HepG2 (cell line): ENCODE data around the gene IFT122. TPM values are rescaled to one million over a fixed set of nuclear protein-coding genes. Genes with fewer than 3 reads are reported as not detected.

Source experiments
- CSRNP2 ChIP-seq: sonication (generic); formaldehyde crosslinking; conservative IDR thresholded peaks from 2 replicates; pipeline ENCODE4 v1.8.0; 2022; ENCODE audit warnings: low read depth, missing genetic modification reagents
- ELF3 ChIP-seq: IDR thresholded peaks from 2 replicates; pipeline ENCODE4 v1.6.1; 2016; ENCODE audit warnings: missing genetic modification reagents, missing compliant biosample characterization
- ETV5 ChIP-seq: IDR thresholded peaks from 2 replicates; pipeline ENCODE4 v1.6.1; 2018; ENCODE audit warnings: missing biosample characterization, missing genetic modification reagents, inconsistent platforms, borderline replicate concordance
- FOXA1 ChIP-seq, 2 experiments: fragments of 450-650 bp in 1 of 2; sonication (generic) in 1 of 2; formaldehyde crosslinking in 1 of 2; IDR thresholded peaks; 2 replicates each; pipeline versions ENCODE4 v1.4.0 to v1.6.1; 2016 to 2020; ENCODE audit warnings: missing genetic modification reagents in 1 of 2
- MAFG ChIP-seq: sonication (generic); formaldehyde crosslinking; IDR thresholded peaks from 2 replicates; pipeline ENCODE4 v1.5.1; 2020; ENCODE audit warnings: mild to moderate bottlenecking, missing genetic modification reagents
- MAFK ChIP-seq, 2 experiments: IDR thresholded peaks in 1 of 2; conservative IDR thresholded peaks in 1 of 2; 2 replicates each; pipeline ENCODE4 v1.6.1; 2011; ENCODE audit warnings: improper control_type of control experiment in 2 of 2, low read length in 2 of 2
- MTA1 ChIP-seq: sonication (generic); formaldehyde crosslinking; IDR thresholded peaks from 2 replicates; pipeline ENCODE4 v1.4.0; 2020; ENCODE audit warnings: missing genetic modification reagents, mild to moderate bottlenecking, borderline replicate concordance
- PHF21A ChIP-seq: sonication (generic); formaldehyde crosslinking; IDR thresholded peaks from 2 replicates; pipeline ENCODE4 v1.5.0; 2020; ENCODE audit warnings: mild to moderate bottlenecking, missing genetic modification reagents
- PLSCR1 ChIP-seq: sonication (generic); formaldehyde crosslinking; IDR thresholded peaks from 2 replicates; pipeline ENCODE4 v1.5.0; 2020; ENCODE audit warnings: missing genetic modification reagents, mild to moderate bottlenecking, borderline replicate concordance
- ZNF281 ChIP-seq: sonication (generic); formaldehyde crosslinking; IDR thresholded peaks from 2 replicates; pipeline ENCODE4 v1.4.0; 2020; ENCODE audit warnings: missing genetic modification reagents, borderline replicate concordance
- ZNF687 ChIP-seq: sonication (generic); formaldehyde crosslinking; IDR thresholded peaks from 2 replicates; pipeline ENCODE4 v1.5.1; 2020; ENCODE audit warnings: mild to moderate bottlenecking, missing genetic modification reagents, moderate library complexity
- ZNF713 ChIP-seq: sonication (generic); formaldehyde crosslinking; IDR thresholded peaks from 2 replicates; pipeline ENCODE4 v1.4.0; 2020; ENCODE audit warnings: mild to moderate bottlenecking, missing genetic modification reagents
- polyA plus RNA-seq, 8 experiments: library from polyadenylated mRNA; depleted of rRNA in 3 of 8; stranded (reverse) in 7 of 8; unstranded in 1 of 8; fragments of >200 nt; fragmentation: Illumina TruSeq in 4 of 8; extraction: Trizol in 4 of 8; gene quantifications; 2 replicates each; pipeline versions ENCODE4 v1.2.1 to v1.2.3, GENCODE V29; 2011 to 2016; ENCODE audit warnings: low read depth in 4 of 8, missing spikeins in 1 of 8, mixed read lengths in 1 of 8; ENCODE audit not compliant: insufficient read depth in 1 of 8
- total RNA-seq, 5 experiments: library from RNA; depleted of rRNA; stranded (reverse); fragments of >200 nt; fragmentation: Illumina TruSeq; extraction: Trizol; gene quantifications; 2 replicates each; pipeline ENCODE4 v1.2.3, GENCODE V29; 2016; ENCODE audit warnings: low read depth in 1 of 5
- TF ChIP-seq, protein P1 (sequence below): sonication (generic); formaldehyde crosslinking; IDR thresholded peaks from 2 replicates; pipeline ENCODE4 v1.9.0; 2021; ENCODE audit warnings: missing genetic modification reagents, borderline replicate concordance

Gene IFT122
- total and polyA plus RNA-seq, 2 of the 13 experiments (the other 11 are each of a cell fraction or from before 2014, with no cell fraction given): 10.1 to 10.3 TPM

DNA sequence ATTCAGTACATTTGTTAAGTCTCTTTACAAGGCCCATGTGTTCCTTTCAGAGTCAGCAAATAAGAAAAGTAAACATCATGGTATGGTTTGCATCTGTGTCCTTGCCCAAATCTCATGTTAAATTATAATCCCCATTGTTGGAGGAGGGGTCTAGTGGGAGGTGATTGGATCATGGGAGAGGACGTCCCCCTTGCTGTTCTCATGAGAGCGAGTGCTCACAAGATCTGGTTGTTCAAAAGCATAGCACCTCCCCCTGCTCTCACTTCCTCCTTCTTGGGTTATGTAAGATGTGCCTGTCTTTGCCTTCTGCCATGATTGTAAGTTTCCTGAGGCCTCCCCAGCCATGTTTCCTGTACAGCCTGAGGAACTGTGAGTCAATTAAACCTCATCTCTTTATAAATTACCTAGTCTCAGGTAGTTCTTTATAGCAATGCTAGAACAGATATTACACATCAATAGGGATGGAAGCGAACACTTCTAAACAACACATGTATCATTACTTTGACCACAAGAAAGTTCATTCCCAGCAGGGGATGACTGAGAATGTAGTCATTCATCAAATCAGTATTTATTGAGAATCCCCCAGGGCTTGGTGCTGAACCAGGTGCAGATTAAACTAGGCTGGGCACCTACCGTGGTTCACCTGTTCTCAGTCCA, 15.7 kb upstream of the IFT122 start (continued):
- no peak for TF ChIP-seq PLSCR1
- peak; percentile 17; the same call in 1 of the 2 replicates for TF ChIP-seq ETV5 (CRISPR knock-in tag)
- peak; percentile 75; the same call in 1 of the 2 replicates for TF ChIP-seq ZNF281
- no peak for TF ChIP-seq MTA1
- no peak for TF ChIP-seq ZNF713 (CRISPR knock-in tag)
- TF ChIP-seq MAFG (CRISPR knock-in tag): no peak
- TF ChIP-seq CSRNP2 (CRISPR knock-in tag): no peak
- TF ChIP-seq, protein P1, sequence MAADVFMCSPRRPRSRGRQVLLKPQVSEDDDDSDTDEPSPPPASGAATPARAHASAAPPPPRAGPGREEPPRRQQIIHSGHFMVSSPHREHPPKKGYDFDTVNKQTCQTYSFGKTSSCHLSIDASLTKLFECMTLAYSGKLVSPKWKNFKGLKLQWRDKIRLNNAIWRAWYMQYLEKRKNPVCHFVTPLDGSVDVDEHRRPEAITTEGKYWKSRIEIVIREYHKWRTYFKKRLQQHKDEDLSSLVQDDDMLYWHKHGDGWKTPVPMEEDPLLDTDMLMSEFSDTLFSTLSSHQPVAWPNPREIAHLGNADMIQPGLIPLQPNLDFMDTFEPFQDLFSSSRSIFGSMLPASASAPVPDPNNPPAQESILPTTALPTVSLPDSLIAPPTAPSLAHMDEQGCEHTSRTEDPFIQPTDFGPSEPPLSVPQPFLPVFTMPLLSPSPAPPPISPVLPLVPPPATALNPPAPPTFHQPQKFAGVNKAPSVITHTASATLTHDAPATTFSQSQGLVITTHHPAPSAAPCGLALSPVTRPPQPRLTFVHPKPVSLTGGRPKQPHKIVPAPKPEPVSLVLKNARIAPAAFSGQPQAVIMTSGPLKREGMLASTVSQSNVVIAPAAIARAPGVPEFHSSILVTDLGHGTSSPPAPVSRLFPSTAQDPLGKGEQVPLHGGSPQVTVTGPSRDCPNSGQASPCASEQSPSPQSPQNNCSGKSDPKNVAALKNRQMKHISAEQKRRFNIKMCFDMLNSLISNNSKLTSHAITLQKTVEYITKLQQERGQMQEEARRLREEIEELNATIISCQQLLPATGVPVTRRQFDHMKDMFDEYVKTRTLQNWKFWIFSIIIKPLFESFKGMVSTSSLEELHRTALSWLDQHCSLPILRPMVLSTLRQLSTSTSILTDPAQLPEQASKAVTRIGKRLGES (CRISPR knock-in tag): no peak
- peak; percentile 82 for TF ChIP-seq ELF3 (CRISPR knock-in tag)
- TF ChIP-seq ZNF687: no peak
- no peak for TF ChIP-seq PHF21A (CRISPR knock-in tag)
- TF ChIP-seq FOXA1 (IDR thresholded peaks at IDR 0.05): no peak
- peak; percentile 49 for TF ChIP-seq FOXA1 (CRISPR knock-in tag; IDR thresholded peaks at IDR 0.05)
- 0 out of 4 replicates have a peak, but pooled peaks of 1 of the 2 experiments have one; percentile 19 for TF ChIP-seq MAFK (conservative IDR thresholded peaks at IDR 0.05 in 1 of 2, IDR thresholded peaks at IDR 0.05 in 1 of 2; ENCODE audit: low read length in 2 of 2)
